K562 (cell line): ENCODE measurements around the gene POPDC2.

ENCODE experiments used
- CBFA2T3 ChIP-seq: fragments of 450-650 bp; IDR thresholded peaks from 2 replicates; pipeline ENCODE4 v1.6.1; 2017
- CBX5 ChIP-seq: IDR thresholded peaks from 2 replicates; pipeline ENCODE4 v1.6.1; 2014; ENCODE audit warnings: low read depth, borderline replicate concordance
- CHD2 ChIP-seq: IDR thresholded peaks from 2 replicates; pipeline ENCODE4 v1.6.1; 2011; ENCODE audit warnings: low read depth, low read length
- KDM1A ChIP-seq, 2 experiments: fragments of 450-650 bp; IDR thresholded peaks; 2 replicates each; pipeline ENCODE4 v1.6.1; 2016; ENCODE audit warnings: mild to moderate bottlenecking in 2 of 2
- NR3C1 ChIP-seq: sonication (generic); formaldehyde crosslinking; IDR thresholded peaks from 2 replicates; pipeline ENCODE4 v1.8.1; 2022; ENCODE audit warnings: missing genetic modification reagents
- TAF1 ChIP-seq: IDR thresholded peaks from 2 replicates; pipeline ENCODE4 v1.6.1; 2011; ENCODE audit warnings: mild to moderate bottlenecking, low read length, moderate library complexity; ENCODE audit not compliant: insufficient read depth, control insufficient read depth, severe bottlenecking; ENCODE audit errors: extremely low read depth
- TF ChIP-seq, protein P1 (sequence below), 3 experiments: IDR thresholded peaks in 2 of 3; conservative IDR thresholded peaks in 1 of 3; 2 replicates each; pipeline ENCODE4 v1.5.1; 2011 to 2012; ENCODE audit warnings: low read length in 3 of 3, mild to moderate bottlenecking in 3 of 3, control low read depth in 2 of 3, improper control_type of control experiment in 1 of 3, inconsistent platforms in 1 of 3, low read depth in 1 of 3, mixed read lengths in 1 of 3, moderate library complexity in 1 of 3; ENCODE audit not compliant: insufficient read depth in 2 of 3
- TF ChIP-seq, protein P2 (sequence below): sonication (generic); formaldehyde crosslinking; IDR thresholded peaks from 2 replicates; pipeline ENCODE4 v1.8.1; 2023; ENCODE audit warnings: mild to moderate bottlenecking, missing genetic modification reagents

- TF ChIP-seq, protein P1, sequence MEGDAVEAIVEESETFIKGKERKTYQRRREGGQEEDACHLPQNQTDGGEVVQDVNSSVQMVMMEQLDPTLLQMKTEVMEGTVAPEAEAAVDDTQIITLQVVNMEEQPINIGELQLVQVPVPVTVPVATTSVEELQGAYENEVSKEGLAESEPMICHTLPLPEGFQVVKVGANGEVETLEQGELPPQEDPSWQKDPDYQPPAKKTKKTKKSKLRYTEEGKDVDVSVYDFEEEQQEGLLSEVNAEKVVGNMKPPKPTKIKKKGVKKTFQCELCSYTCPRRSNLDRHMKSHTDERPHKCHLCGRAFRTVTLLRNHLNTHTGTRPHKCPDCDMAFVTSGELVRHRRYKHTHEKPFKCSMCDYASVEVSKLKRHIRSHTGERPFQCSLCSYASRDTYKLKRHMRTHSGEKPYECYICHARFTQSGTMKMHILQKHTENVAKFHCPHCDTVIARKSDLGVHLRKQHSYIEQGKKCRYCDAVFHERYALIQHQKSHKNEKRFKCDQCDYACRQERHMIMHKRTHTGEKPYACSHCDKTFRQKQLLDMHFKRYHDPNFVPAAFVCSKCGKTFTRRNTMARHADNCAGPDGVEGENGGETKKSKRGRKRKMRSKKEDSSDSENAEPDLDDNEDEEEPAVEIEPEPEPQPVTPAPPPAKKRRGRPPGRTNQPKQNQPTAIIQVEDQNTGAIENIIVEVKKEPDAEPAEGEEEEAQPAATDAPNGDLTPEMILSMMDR (IDR thresholded peaks at IDR 0.05 in 2 of 3, conservative IDR thresholded peaks at IDR 0.05 in 1 of 3; ENCODE audit: insufficient read depth in 2 of 3, low read depth in 1 of 3, low read length in 3 of 3), result no peak
- TF ChIP-seq CBX5, result no peak
- TF ChIP-seq TAF1, result no peak
- TF ChIP-seq KDM1A (IDR thresholded peaks at IDR 0.05), result no peak
- no peak for TF ChIP-seq NR3C1 (CRISPR knock-in tag)
- TF ChIP-seq CBFA2T3, result no peak
- no peak for TF ChIP-seq CHD2
- TF ChIP-seq, protein P2, sequence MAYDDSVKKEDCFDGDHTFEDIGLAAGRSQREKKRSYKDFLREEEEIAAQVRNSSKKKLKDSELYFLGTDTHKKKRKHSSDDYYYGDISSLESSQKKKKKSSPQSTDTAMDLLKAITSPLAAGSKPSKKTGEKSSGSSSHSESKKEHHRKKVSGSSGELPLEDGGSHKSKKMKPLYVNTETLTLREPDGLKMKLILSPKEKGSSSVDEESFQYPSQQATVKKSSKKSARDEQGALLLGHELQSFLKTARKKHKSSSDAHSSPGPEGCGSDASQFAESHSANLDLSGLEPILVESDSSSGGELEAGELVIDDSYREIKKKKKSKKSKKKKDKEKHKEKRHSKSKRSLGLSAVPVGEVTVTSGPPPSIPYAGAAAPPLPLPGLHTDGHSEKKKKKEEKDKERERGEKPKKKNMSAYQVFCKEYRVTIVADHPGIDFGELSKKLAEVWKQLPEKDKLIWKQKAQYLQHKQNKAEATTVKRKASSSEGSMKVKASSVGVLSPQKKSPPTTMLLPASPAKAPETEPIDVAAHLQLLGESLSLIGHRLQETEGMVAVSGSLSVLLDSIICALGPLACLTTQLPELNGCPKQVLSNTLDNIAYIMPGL, result no peak
Measured at GRCh38 chr3:119669906-119670570, 9.6 kb upstream of the POPDC2 start.
